ENCODE data around the gene IVNS1ABP.
"Not testable (repeated sequence)": the region's sequence is repeated elsewhere in the genome, so short reads cannot be mapped to it uniquely, and the experiment has no call there.

Gene IVNS1ABP

GRCh38 chr1:185251928-185252327 is 65.1 kb downstream of the IVNS1ABP start:
- DNase-seq, result not testable (repeated sequence)

- no peak for DNase-seq
Measured at GRCh38 chr1:185250063-185250462, 67.0 kb downstream of the IVNS1ABP start.

GRCh38 chr1:185249563-185249962 is 67.5 kb downstream of the IVNS1ABP start:
- no peak for DNase-seq

Data from NCI-H510A (cell line).